Activated naive CD8-positive, alpha-beta T cell treated with anti-CD3 and anti-CD28 coated beads, Interleukin-2, amount 50 U/mL, for 16 hours (primary cell): ENCODE results near the gene UEVLD.
A peak's percentile ranks its signal among the peaks of the same experiment; 100 is the strongest.

Experiments used
- DNase-seq: peaks from one replicate; pipeline ENCODE4 v3.0.0-alpha.2; 2020; ENCODE audit warnings: low read depth, low spot score

The UEVLD gene

DNA sequence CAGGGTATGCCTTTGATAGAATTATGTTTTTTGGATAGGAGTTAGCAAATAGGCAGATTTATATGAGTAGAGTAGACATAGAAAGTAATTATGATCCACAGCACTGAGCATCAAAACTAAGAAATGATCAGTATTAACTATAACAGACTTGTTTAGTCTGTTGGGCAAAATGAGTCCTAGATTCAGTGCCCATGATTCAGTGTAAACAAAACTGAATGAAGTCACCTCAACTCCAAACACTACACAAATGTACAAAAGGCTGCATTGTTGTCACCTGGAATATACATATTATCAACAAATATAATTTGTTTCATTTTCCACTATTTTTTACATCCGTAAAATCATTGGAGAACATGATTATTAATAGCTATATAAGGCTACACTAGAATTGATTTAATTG lies 6.7 kb downstream of the UEVLD start:
- no peak for DNase-seq

DNA sequence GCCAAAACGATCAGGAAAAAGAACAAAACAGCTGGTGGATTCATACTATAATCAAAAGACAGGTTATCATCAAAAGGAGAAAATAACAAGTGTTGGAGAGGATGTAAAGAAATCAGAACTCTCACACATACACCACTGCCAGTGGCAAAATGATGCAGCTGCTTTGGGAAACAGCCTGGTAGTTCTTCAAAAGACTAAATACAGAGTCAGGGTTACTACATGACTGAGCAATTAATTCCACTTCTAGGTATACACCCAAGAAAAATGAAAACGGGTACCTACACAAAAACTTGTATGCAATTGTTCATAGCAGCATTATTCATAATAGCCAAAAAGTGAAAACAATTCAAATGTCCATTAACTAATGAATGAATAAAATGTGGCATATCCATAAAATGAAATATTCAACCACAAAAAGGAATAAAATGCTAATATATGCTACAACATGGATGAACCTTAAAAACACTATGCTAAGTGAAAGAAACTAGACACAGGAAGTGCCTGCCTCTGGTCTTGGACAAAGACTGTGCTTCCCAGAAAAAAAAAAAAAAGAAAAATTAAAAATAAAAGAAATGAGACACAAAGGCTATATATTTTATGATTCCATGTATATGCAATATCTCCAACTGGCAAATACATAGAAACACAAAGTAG lies 8.3 kb downstream of the UEVLD start:
- no peak for DNase-seq

DNA sequence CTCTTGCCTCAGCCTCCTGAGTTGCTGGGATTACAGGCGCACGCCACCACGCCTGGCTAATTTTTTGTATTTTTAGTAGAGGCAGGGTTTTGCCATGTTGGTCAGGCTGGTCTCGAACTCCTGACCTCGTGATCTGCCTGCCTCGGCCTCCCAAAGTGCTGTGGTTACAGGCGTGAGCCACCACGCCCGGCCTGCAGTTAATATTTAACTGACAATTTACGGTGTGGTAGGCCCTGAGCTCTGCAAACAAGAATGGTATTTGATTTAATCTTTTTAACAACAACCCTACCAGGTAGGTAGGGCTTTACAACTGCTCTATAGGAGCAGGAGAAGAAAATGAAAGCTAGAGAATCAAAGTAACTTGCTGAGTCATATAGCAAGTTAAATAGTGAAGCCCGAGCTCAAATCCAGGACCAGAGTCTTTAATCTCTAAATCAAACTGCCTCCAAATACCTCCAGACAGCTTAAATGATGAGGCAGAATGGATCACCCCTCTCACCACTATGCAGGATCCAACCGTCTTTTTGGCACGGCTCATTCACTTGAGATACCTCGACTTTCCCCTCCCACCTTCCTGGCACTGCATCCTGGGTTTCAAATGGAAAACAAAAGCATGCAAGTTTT lies 9.4 kb downstream of the UEVLD start:
- DNase-seq: no peak

DNA sequence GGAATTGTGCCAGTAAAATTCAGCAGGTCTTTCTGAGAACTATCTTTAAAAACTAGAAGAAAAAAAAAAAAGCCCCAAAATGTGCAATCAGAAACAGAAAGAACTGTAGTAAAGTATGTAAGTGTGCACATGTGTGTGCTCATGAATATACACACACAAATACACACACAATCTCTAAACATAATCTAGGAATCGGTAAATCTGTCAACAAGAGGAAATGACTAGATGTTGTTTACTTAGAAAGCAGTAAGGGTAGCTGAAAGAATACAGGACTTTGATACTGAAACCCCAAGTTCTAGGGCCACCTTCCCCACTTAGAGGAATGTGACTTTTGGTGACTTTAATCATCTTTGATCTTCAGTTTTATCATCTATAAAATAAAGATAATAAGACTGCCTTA lies 13.2 kb downstream of the UEVLD start:
- no peak for DNase-seq

DNA sequence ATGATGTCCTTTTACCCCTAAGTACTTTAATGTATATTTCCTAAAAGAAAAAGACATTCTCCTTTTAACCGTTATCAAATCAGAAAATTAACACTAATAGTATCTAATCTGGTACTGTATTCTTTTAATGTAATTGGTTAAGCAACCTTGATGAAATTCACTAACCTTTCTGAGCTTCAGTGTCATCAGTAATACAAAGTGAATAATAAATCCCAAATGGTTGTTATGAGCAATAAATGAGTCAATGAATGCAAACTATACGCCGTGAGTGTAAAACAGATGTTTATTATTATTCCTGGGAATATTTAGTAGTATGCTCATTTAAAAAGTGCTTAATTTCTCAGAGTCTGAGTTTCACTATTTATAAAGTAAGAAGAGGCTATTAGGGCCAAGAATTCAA lies 21.5 kb downstream of the UEVLD start:
- no peak for DNase-seq

DNA sequence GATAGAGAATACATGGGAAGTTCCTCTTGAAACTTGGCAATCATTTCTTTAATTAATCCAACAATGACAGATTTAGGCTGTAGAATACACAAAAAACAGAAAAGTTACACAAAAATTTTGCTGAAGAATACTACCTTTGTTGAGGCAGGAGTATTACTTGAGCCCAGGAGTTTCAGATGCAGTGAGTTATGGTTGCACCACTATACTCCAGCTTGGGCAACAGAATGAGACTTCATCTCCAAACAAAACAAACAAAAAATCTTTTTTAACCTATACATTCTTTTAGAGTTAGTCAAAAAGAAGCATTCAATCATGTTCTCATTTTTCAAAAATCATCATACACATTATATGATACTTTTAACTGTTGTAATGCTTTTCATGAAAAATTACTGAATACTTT lies 22.1 kb downstream of the UEVLD start:
- no peak for DNase-seq

DNA sequence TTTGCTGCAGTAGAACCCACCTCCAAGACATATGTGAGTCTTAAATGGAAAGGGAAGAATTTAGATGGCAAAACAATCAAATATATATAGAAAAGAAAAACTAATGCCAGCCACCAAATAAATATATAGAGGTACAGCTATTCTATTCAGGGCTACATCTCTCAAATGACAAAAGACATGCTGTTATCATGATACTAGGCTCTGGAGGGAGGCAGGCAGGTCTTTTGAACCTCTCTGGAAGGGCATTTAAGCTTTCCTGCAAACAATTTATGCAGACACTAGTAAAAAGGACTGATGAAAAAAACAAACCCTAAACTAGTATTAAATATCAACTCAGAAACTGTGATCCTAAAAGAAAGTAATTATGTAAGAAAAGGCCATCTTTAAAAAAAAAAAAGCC lies 24.4 kb downstream of the UEVLD start:
- DNase-seq: no peak

DNA sequence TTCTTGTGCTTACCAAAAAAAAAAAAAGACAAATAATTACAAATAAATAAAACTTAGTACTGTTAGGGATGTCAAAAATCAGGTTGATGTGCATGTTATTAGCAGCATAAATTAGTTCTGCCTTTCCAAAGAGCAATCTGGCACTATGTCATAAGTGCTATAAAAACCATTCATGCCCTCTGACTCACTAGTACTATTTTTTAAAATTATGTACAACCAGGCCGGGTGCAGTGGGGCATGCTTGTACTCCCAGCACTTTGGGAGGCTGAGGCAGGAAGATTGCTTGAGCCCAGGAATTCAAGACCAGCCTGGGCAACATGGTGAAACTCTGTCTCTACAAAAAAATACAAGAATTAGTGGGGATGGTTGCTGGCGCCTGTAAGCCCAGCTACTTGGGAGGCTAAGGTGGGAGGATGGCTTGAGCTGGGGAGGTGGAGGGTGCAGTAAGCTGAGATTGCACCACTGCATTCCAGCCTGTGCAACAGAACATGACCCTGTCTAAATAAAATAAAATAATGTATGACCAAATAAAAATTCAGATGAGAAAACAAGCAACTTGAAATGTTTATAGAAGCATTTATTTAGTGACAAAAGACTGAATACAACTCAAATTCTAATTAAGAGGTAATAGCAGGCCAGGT lies 25.3 kb downstream of the UEVLD start:
- no peak for DNase-seq

DNA sequence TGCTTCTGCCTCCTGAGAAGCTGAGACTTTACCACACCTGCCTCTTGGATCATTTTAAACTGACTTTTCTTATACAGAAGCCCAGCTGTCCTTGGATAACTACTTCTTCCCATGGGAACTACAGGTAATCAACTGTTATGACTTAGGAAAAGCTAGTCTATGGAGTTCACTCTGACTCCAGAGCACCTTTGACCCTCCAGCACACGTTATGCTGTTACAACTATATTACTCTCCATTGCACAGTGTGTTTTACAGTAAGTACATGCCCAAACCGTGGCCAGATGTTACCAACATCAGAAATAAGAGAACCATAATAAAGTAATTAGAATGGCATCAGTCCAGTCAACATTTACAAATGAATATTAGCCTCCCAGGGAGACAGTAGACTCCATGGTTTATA lies 40.5 kb downstream of the UEVLD start:
- DNase-seq: no peak

DNA sequence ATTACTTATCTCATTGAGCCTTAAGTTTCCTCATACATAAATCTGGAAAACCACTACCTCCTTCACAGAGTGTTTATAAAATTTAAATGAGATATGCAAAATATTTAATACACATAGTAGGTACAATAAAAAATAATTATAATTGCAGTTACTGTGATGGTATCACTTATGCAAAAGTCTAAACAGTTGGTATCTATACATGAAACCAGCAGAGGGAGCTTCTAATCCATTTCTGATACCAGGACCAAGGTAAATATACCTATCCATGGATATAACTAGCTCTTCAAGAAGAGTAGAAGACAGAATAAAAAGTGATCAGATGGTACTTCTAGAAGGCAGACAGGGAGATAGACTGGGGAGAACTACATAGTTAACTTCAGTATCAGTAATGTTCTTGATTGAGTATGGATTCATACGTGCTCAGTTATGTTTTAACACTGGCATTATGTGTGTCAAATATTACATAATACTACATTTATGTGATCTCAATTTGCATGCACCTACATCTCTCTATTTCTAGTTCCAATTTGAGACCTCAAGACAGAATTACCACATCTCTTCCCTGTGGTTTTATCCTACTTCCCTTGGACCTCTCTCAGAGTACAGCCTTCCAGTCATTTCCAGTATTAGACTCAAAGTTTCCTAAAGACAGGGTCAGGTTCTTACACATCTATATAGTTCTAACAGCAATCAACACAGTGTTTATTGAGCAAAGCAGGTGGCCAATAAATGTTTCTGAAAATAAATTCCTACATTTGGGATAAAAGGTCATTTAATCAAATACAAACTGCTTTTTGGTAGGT lies 48.1 kb downstream of the UEVLD start:
- DNase-seq: no peak

DNA sequence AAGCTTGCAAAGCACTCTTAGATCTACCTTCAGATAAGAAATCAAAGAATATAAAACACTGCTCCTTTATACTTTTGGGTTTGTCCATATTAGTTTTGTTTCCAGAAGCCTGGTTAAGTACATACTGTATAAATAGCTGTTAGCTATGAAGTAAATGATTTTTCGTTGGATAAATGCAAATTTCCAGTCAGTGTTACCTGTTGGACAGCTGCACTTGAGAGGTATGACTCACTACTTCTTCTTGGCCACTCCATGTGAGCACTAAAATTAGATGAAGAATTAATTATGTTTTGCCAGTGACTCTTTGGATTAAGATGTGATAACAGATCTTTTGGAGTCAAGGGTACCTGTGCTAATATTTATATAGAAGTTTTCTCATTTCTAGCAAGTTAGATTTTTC lies 52.3 kb downstream of the UEVLD start:
- no peak for DNase-seq

DNA sequence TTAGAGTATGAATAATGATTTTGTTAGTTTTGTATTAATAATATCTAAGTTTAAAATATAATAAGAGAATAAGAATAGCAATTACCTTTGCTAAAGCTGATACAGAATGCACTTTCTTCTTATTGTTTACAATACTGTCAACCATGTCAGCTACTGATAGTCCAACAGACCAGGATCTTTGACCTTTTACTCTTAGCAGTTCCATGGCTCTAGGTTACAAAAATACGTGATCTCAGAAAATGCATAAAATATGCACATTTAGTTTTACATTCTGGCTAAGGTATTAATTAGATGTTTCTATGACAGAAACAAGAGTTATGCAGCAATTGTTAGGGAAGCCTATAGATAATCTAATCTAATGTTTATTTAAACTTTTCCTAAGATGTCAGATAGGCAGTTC lies 54.3 kb downstream of the UEVLD start:
- DNase-seq: no peak

DNA sequence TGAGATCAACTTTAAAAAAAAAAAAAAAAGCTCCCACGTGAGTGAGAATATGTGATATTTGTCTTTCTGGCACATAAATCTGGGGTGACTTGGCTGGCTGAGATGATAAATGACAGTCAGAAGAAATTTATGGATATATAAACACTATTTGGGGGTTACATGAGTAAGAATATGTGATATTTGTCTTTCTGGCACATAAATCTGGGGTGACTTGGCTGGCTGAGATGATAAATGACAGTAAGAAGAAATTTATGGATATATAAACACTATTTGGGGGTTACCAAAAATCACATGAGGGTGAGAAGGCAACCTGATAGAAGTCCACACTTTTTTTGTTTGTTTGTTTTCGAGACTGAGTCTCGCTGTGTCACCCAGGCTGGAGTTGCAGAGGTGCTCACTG lies 55.2 kb downstream of the UEVLD start:
- no peak for DNase-seq

DNA sequence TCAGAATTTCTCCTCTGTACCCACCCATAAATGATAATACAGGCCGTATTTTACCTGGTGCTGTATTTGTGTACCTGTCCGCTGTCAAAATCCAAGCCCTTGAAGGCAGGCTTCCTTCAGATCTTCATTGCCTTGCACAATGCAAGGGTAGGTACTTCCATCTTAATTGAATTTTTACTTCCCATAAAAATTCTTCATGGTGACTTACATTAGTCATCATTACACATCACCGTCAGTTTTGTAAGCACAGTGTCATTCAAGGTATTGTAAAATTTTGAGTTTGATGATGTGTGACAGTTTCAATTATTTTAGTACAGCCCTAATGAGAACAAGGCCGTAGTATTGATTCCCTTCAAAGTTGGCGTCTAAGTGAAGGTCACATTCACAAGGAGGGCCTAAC lies 61.0 kb downstream of the UEVLD start:
- DNase-seq: no peak

DNA sequence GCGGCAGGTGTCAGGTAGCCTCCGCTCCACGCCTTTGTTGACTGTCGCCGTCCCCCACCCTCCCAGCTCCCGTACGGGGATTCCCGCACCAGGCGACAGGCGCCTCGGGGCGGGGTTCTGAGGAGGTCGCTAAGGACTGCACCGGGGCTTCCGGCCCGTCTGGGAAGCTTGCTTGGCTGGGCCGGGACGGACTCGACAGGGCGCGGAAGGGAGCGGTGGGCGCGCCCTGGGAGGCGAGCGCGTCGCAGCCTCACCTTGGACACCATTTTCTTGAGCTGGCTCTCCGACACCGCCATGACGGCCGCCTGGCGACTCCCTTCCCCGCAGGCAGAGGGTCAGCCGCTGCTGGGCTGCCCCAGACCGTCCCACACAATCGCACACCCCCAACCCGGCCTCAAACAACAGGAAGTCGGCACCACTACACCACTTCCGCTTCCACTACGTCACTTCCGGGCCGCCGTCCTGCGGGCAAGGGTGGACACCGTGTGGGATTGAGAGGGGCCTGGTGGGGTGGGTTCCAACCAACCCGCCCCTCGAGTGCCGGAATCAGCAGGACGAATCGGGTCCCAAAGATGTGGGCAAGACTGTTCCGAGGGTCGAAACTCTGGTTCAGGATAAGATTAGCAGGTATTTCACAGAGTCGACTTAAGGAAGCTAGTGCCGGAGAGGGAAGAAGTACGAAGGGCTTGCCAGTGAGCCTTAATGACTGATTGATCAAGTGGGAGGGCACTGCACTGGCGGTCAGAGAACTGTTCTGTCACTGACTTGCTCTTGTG lies 61.8 kb downstream of the UEVLD start, which contains the start of gene TSG101:
TSS of gene TSG101 (minus strand) at position 422 of the 776 bp plus-strand sequence. CDS start at position 296, 126 bp downstream.
- peak; percentile 84 for DNase-seq

DNA sequence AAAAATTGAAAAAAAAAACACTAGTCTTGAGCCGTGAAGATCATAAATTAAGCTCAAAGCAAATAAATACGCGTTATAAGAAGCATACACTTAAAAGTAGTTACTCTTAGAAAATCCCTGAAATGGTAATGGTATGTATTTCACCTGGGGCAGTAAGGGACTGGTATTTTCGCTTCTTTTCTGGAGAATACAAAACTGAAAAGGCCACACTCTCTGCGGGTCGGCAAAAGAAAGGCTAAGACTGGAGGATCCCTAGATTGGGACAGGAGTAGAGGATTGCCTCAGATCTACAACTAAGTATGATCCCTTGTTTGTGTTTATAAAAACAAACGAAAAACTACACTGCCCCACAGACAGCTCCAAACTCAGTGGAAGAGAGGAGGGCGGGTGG lies 62.4 kb downstream of the UEVLD start:
- no peak for DNase-seq

DNA sequence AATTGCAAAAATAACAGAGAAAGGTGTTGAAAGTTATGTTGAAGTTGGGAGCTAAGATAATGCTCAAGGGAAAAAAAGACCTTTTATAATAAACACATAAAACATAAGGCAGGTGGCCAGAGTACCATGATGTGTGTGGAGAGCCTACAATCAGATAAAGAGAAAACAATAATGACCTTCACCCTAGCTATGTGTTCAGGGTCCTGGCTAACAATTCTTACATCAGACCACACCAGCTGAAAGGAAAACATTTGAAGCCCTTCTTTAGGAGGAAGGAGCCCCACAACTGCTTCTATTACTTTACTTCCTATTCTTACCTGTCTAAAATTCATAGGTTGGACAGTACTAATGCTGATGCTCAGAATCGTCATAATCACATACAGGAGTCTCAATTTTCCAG lies 64.3 kb downstream of the UEVLD start:
- DNase-seq: no peak

DNA sequence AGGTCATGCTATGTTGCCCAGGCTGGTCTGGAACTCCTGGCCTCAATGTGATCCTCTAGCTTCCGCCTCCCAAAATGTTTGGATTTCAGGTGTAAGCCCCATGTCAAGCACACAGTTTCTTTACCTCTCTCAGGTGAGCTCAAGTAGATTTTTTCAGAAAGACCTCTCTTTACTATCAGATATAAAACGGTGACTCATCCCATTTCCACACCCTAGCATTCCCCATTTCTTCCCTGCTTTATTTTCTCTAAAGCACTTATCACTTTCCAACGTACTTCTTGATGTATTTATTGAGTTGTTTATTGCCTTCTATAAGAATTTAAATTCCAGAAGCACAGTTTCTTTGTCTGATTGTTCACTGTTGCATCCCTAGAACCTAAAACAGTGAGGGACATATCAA lies 65.5 kb downstream of the UEVLD start:
- no peak for DNase-seq

DNA sequence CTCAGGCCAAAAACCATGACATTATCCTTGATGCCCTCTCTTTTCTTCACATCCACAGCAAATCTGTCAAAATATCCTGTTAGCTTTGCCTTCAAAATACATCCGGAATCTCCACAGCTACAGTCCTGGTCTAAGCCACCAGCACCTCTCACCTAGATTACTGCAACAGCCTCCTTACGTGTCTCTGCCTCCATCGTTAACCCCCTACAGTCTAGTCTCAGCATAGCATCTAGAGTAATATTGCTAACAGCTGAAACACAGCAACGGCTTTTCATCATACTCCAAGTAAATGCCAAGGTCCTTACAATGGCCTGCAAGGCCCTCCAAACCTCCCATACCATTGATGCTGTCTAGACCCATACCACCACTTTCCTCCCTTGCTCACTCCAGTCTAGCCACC lies 66.1 kb downstream of the UEVLD start:
- DNase-seq: no peak

DNA sequence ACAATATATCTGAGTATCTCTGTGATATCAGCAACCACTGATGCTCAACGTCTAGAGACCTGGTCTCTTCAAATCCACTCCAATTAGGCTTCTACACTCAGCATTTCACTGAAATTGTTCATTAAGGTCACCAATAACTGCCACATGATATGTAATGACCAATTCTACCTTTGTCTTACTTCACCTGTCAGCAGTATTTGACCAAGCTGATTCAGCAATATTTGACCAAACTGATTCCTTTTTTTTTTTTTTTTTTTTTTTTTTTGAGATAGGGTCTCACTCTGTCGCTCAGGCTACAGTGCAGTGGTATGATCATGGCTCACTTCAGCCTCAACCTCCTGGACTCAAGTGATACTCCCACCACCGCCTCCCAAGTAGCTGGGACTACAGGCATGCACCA lies 67.4 kb downstream of the UEVLD start:
- DNase-seq: no peak

DNA sequence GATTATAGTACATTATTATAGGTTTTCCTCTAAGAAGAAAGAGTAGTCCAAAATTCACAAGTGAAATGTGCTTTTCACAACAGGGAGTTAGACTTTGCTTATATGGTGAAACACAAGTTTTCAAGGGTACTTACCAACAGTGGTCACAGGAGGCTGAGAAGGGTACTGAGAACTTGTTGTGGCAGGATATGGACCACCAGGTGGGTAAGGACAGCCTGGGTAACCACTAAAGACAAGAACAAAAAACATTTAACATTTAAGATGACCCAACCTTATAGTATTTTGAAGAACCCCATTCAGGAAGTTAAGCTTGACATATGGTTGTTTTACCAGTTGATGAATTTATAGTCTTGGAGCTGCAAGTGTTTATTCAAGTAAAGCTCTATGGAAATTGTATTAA lies 86.2 kb downstream of the UEVLD start:
- DNase-seq: no peak

DNA sequence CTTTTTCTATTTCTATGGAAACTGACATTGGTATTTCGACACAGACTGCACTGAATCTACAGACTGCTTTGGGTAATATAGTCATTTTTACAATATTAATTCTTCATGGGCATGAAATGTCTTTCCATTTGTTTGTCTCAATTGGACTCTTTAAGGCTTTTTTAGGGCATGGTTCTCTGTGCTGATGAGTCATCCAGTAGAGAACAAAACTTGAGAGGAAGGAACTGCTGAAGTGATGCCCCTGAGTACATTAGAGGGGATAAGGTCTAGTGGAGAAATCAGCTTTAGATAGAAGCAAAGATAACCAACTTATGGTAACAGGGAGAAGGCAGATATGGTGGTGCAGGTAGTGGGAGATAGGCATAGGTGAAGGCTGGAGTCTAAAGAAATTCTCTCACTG lies 86.9 kb downstream of the UEVLD start:
- no peak for DNase-seq
